GM23248 (cell line): ENCODE results near the gene P2RX1. TPM values are rescaled to one million over a fixed set of nuclear protein-coding genes. Genes with fewer than 3 reads are reported as not detected.

ENCODE experiments used
- DNase-seq: peaks from one replicate; pipeline ENCODE4 v3.0.0-alpha.2; 2015
- H2AFZ ChIP-seq: fragments of 200-600 bp; sonication (generic); 2 replicates; pipeline ENCODE4 v1.6.1; 2016; ENCODE audit warnings: antibody characterized with exemption
- H3F3A ChIP-seq: fragments of 200-600 bp; sonication (generic); 2 replicates; pipeline ENCODE4 v1.6.1; 2016; ENCODE audit warnings: mild to moderate bottlenecking, antibody characterized with exemption, mixed run types; ENCODE audit not compliant: insufficient read depth
- H3K27ac ChIP-seq: fragments of 200-600 bp; sonication (generic); 2 replicates; pipeline ENCODE4 v1.5.1; 2016; ENCODE audit warnings: mild to moderate bottlenecking
- H3K27me3 ChIP-seq: fragments of 200-600 bp; sonication (generic); replicated peaks from 2 replicates; pipeline ENCODE4 v1.6.1; 2016; ENCODE audit warnings: mild to moderate bottlenecking; ENCODE audit not compliant: insufficient read depth
- H3K36me3 ChIP-seq: fragments of 200-600 bp; sonication (generic); 2 replicates; pipeline ENCODE4 v1.6.1; 2016; ENCODE audit warnings: low read depth, mild to moderate bottlenecking
- H3K4me1 ChIP-seq: fragments of 200-600 bp; sonication (generic); 2 replicates; pipeline ENCODE4 v1.6.1; 2016; ENCODE audit warnings: mild to moderate bottlenecking; ENCODE audit not compliant: insufficient read depth
- H3K4me2 ChIP-seq: fragments of 200-600 bp; sonication (generic); one replicate; pipeline ENCODE4 v1.6.1; 2016; ENCODE audit warnings: mild to moderate bottlenecking; ENCODE audit not compliant: unreplicated experiment
- H3K4me3 ChIP-seq: fragments of 200-600 bp; sonication (generic); 2 replicates; pipeline ENCODE4 v1.5.1; 2016; ENCODE audit warnings: mild to moderate bottlenecking
- H3K79me2 ChIP-seq: fragments of 200-600 bp; sonication (generic); 2 replicates; pipeline ENCODE4 v1.6.1; 2016; ENCODE audit warnings: mild to moderate bottlenecking; ENCODE audit not compliant: insufficient read depth
- H3K9ac ChIP-seq: fragments of 200-600 bp; sonication (generic); 2 replicates; pipeline ENCODE4 v1.6.1; 2016; ENCODE audit warnings: mild to moderate bottlenecking
- H3K9me2 ChIP-seq: fragments of 200-600 bp; sonication (generic); 2 replicates; pipeline ENCODE4 v1.6.1; 2016; ENCODE audit warnings: mixed run types, mild to moderate bottlenecking, moderate library complexity; ENCODE audit not compliant: insufficient read depth
- H3K9me3 ChIP-seq: fragments of 200-600 bp; sonication (generic); one replicate; pipeline ENCODE4 v1.6.1; 2017; ENCODE audit warnings: low read depth
- H4K20me1 ChIP-seq: fragments of 200-600 bp; sonication (generic); 2 replicates; pipeline ENCODE4 v1.6.0; 2016; ENCODE audit not compliant: insufficient read depth
- EZH2 ChIP-seq: fragments of 200-600 bp; sonication (generic); IDR thresholded peaks from 2 replicates; pipeline ENCODE4 v1.6.1; 2018; ENCODE audit warnings: antibody characterized with exemption, mild to moderate bottlenecking; ENCODE audit not compliant: insufficient read depth, poor library complexity, severe bottlenecking
- EZH2phosphoT487 ChIP-seq: fragments of 200-600 bp; sonication (generic); IDR thresholded peaks from 2 replicates; pipeline ENCODE4 v1.6.1; 2018; ENCODE audit warnings: antibody characterized with exemption, moderate library complexity, mild to moderate bottlenecking, low read depth; ENCODE audit not compliant: insufficient read depth
- WGBS, 2 experiments: methylation state at CpG; one replicate each; pipeline ENCODE4 v1.1.6; 2015 to 2017; ENCODE audit warnings: low lambda C conversion rate in 2 of 2, low coverage in 1 of 2; ENCODE audit errors: missing lambda C conversion rate in 2 of 2; 5-methylcytosine and 5-hydroxymethylcytosine counted together
- in situ Hi-C: fragments of 300-500 bp; cut with MboI; formaldehyde crosslinking; loops from 2 replicates; pipeline ENCODE4 v1.15.0; 2020
- polyA plus RNA-seq: library from polyadenylated mRNA; unstranded; fragments of >200 nt; fragmentation: Nextera tagmentation; extraction: Ambion mirVana; gene quantifications from 2 replicates; pipeline ENCODE4 v1.2.1, GENCODE V29; 2016
- total RNA-seq: library from RNA; depleted of rRNA; stranded (reverse); fragments of >200 nt; shearing (Covaris generic); gene quantifications from 2 replicates; pipeline ENCODE4 v1.2.3, GENCODE V29; 2014

P2RX1 gene
- total and polyA plus RNA-seq, 2 experiments from 2014 or later, result not detected

DNA sequence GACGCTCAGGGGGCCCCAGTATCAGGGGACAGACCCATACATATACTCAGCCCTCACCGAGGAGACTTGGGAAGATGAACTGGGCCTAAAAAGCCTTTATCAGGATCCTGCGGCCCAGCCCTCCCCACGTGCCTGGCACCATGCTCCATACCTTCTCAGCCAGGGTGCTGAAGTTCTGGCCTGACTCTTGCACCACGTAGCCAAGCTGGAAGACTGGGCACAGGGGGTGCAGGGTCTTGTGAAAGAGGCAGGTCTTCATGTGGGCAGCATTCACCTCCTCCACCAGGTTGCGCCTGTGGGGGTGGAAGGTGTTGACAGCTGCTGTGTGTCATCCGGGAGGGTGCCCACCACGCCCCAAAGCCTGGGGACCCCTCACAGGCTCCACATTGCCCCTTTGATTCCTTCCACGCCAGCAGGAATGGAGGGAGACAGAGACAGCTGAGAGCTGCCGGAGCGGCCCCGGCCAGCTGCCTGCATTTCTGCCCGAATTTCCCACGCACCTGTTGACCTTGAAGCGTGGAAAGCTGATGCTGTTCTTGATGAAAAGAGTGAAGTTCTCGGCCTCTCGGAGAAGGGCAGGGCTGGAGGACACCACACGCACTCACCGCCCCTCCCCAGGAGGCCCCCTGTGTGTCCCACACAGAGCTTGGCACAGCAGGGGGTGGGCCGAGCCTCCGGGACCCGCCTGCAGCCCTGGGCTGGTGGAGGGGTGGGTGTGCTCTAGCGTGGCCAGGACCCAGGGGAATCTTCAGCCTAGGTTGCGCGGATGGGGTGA, 13.0 kb downstream of the P2RX1 start:
- Histone ChIP-seq H3K79me2 (no peaks in the 10 kb centered on the region), H3K9ac (no peak overlapping the region), H3K9me3 (no peaks in the 10 kb centered on the region), H3K9me2 (no peaks in the 10 kb centered on the region), H4K20me1 (no peaks in the 10 kb centered on the region), H3K36me3 (no peaks in the 10 kb centered on the region), H3K4me3 (no peak overlapping the region), H3K4me2 (no peak overlapping the region), H3F3A (no peaks in the 10 kb centered on the region), H2AFZ (no peak overlapping the region), H3K27ac (no peak overlapping the region), H3K4me1 (no peaks in the 10 kb centered on the region), H3K27me3 (no peaks in the 10 kb centered on the region)
- in situ Hi-C loops, result no loop called here
- TF ChIP-seq EZH2, result no peak
- TF ChIP-seq EZH2phosphoT487, result no peak
- WGBS, 2 experiments, result 78 to 80% methylated on average over 24 to 25 of the region's 25 CpGs
- no peak for DNase-seq

- no peaks in the 10 kb centered on the region for H3K9me3 ChIP-seq
Observed at GRCh38 chr17:3900646-3901045, 15.6 kb downstream of the P2RX1 start.

DNA sequence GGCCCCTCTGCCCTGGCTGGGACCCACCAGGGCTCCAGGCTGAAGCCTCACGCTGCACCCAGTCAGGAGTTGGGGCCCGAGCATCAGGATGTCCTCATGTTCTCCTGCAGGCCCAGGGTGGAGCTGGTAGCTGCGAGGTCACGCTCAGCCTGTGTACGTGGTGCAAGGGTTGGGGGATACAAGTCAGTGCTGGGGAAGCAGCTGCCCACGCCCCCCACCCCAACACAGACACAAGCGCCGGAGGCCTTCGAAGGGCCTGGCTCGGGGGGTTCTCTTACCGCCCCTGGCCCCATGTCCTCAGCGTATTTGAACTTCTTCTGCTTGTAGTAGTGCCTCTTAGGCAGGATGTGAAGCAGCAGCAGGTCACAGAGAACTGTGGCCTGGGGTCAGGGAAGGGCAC, 18.5 kb downstream of the P2RX1 start:
- WGBS, 2 experiments, result 73 to 86% methylated on average over 12 of the region's 12 CpGs
- no peaks in the 10 kb centered on the region for H3K36me3 ChIP-seq
- no peaks in the 10 kb centered on the region for H3K27me3 ChIP-seq
- no peak overlapping the region for H3K4me3 ChIP-seq
- no peak overlapping the region for H3K9ac ChIP-seq
- no peaks in the 10 kb centered on the region for H3K4me1 ChIP-seq
- no peak overlapping the region for H3K27ac ChIP-seq
- TF ChIP-seq EZH2phosphoT487 (no peak), EZH2 (no peak)
- no peaks in the 10 kb centered on the region for H3K9me3 ChIP-seq
- H3F3A ChIP-seq, result no peaks in the 10 kb centered on the region
- no peaks in the 10 kb centered on the region for H3K79me2 ChIP-seq
- no peak overlapping the region for H3K4me2 ChIP-seq
- H3K9me2 ChIP-seq, result no peaks in the 10 kb centered on the region
- no peaks in the 10 kb centered on the region for H4K20me1 ChIP-seq
- in situ Hi-C loops, result no loop called here
- no peak overlapping the region for H2AFZ ChIP-seq
- no peak for DNase-seq

More at GRCh38 chr17:3900646-3901045, 15.6 kb downstream of the P2RX1 start:
- Histone ChIP-seq H3K4me3 (no peak overlapping the region), H3K36me3 (no peaks in the 10 kb centered on the region), H3K4me2 (no peak overlapping the region), H3K9me2 (no peaks in the 10 kb centered on the region), H3K79me2 (no peaks in the 10 kb centered on the region), H3K27ac (no peak overlapping the region), H4K20me1 (no peaks in the 10 kb centered on the region), H3F3A (no peaks in the 10 kb centered on the region), H2AFZ (no peak overlapping the region), H3K27me3 (no peaks in the 10 kb centered on the region), H3K4me1 (no peaks in the 10 kb centered on the region), H3K9ac (no peak overlapping the region)
- in situ Hi-C loops, result no loop called here
- 65 to 66% methylated on average over 6 of the region's 6 CpGs for WGBS, 2 experiments
- no peak for DNase-seq
- no peak for TF ChIP-seq EZH2phosphoT487
- no peak for TF ChIP-seq EZH2

GRCh38 chr17:3896968-3897235, 19.4 kb downstream of the P2RX1 start:
- Histone ChIP-seq H3K4me1 (peaks cover under 1% of the 10 kb centered on the region; the same call in 1 of the 2 replicates), H3F3A (no peaks in the 10 kb centered on the region)
- in situ Hi-C loops, result no loop called here

More at GRCh38 chr17:3896968-3897235, 19.4 kb downstream of the P2RX1 start:
- H4K20me1 ChIP-seq, result no peaks in the 10 kb centered on the region
- no peaks in the 10 kb centered on the region for H3K9me2 ChIP-seq
- no peaks in the 10 kb centered on the region for H3K36me3 ChIP-seq
- no peak overlapping the region for H2AFZ ChIP-seq
- H3K27me3 ChIP-seq, result no peaks in the 10 kb centered on the region
- H3K27ac ChIP-seq, result no peak overlapping the region
- no peak for TF ChIP-seq EZH2phosphoT487
- TF ChIP-seq EZH2, result no peak
- no peaks in the 10 kb centered on the region for H3K9me3 ChIP-seq
- no peak for DNase-seq
- H3K4me3 ChIP-seq, result no peak overlapping the region
- H3K4me2 ChIP-seq, result no peak overlapping the region
- no peak overlapping the region for H3K9ac ChIP-seq
- 85 to 89% methylated on average over 6 of the region's 6 CpGs for WGBS, 2 experiments
- H3K79me2 ChIP-seq, result no peaks in the 10 kb centered on the region
